ENCODE measurements around the gene NPHP4.

DNA sequence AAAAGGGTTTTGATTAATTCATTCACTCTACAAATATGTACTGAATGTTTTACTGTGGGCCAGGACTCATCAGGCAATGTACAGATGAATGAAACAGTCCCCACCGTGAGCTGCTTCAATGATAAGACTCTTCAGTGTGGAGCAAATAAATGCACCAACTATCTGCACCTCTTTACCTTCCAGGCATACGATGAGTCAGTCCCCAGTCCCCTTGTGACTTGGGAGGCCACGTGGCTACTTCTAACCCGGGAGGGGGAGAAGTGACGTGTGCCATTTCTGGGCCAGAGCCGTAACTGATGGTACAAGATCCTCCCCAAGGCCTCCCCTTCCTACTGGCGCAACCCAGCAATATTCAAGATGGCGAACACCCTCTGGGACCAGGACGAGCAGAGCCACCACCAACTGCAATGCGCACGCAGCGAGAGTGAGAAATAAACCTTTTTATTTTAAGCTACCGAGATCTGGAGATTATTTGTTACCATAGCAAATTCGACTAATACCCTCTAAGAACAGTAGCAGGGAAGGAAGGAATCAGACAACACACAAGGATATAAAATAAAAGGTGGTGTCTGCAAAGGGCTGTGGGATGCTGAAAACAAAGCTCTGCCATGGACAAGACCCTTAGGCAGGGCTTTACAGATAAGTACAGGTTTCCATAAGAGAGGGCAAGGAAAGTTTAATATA lies 74.5 kb downstream of the NPHP4 start:
- TF ChIP-seq ESRRA (IDR thresholded peaks at IDR 0.05; ENCODE audit: borderline replicate concordance, low read length) (no peak), ZFP36 (IDR thresholded peaks at IDR 0.05; ENCODE audit: borderline replicate concordance, partially characterized antibody) (no peak), RFX5 (IDR thresholded peaks at IDR 0.05) (no peak), CEBPB (IDR thresholded peaks at IDR 0.05) (no peak)
- TF ChIP-seq, protein P1, sequence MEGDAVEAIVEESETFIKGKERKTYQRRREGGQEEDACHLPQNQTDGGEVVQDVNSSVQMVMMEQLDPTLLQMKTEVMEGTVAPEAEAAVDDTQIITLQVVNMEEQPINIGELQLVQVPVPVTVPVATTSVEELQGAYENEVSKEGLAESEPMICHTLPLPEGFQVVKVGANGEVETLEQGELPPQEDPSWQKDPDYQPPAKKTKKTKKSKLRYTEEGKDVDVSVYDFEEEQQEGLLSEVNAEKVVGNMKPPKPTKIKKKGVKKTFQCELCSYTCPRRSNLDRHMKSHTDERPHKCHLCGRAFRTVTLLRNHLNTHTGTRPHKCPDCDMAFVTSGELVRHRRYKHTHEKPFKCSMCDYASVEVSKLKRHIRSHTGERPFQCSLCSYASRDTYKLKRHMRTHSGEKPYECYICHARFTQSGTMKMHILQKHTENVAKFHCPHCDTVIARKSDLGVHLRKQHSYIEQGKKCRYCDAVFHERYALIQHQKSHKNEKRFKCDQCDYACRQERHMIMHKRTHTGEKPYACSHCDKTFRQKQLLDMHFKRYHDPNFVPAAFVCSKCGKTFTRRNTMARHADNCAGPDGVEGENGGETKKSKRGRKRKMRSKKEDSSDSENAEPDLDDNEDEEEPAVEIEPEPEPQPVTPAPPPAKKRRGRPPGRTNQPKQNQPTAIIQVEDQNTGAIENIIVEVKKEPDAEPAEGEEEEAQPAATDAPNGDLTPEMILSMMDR (IDR thresholded peaks at IDR 0.05): no peak
